Upper lobe of left lung (tissue), 6 donors: ENCODE measurements around the gene FBLIM1. TPM values are rescaled to one million over a fixed set of nuclear protein-coding genes. Genes with fewer than 3 reads are reported as not detected.
"Not testable (repeated sequence)": the region's sequence is repeated elsewhere in the genome, so short reads cannot be mapped to it uniquely, and the experiment has no call there.

Source experiments
- ATAC-seq, 2 donors: fragments of 200-7000 bp; cut with Tn5 transposase; one replicate each; pipeline ENCODE4 v1.9.1; 2022; ENCODE audit warnings: mild to moderate bottlenecking in 2 of 2, moderate library complexity in 2 of 2; ENCODE audit not compliant: low FRiP score in 2 of 2
- DNase-seq, 2 donors: peaks; one replicate each; pipeline ENCODE4 v3.0.0-alpha.2; 2019 to 2020
- H3K27ac ChIP-seq, 4 donors: fragments of 200-600 bp; sonication (generic); one replicate each; pipeline ENCODE4 v1.5.1; 2016 to 2019
- H3K27me3 ChIP-seq, 4 donors: fragments of 200-600 bp; sonication (generic); one replicate each; pipeline ENCODE4 v1.5.1; 2017 to 2019
- H3K36me3 ChIP-seq, 4 donors: fragments of 200-600 bp; sonication (generic); one replicate each; pipeline ENCODE4 v1.5.1; 2016 to 2019
- H3K4me1 ChIP-seq, 4 donors: fragments of 200-600 bp; sonication (generic); one replicate each; pipeline ENCODE4 v1.5.1; 2018 to 2019
- H3K4me3 ChIP-seq, 4 donors: fragments of 200-600 bp; sonication (generic); one replicate each; pipeline ENCODE4 v1.5.1; 2017 to 2019; ENCODE audit warnings: mild to moderate bottlenecking in 2 of 4, moderate library complexity in 1 of 4
- H3K9me3 ChIP-seq, 4 donors: fragments of 200-600 bp; sonication (generic); one replicate each; pipeline ENCODE4 v1.5.1; 2018 to 2019
- EP300 ChIP-seq, 4 donors: sonication (generic); formaldehyde crosslinking; IDR thresholded peaks; one replicate each; pipeline ENCODE4 v1.5.1; 2017; ENCODE audit warnings: antibody characterized with exemption in 4 of 4, control low read depth in 2 of 4
- POLR2A ChIP-seq, 4 donors: fragments of 450-650 bp; IDR thresholded peaks; one replicate each; pipeline ENCODE4 v1.5.1; 2016 to 2017; ENCODE audit warnings: antibody characterized with exemption in 4 of 4, mild to moderate bottlenecking in 2 of 4
- POLR2AphosphoS5 ChIP-seq, 2 donors: sonication (generic); formaldehyde crosslinking; IDR thresholded peaks; one replicate each; pipeline ENCODE4 v1.5.1; 2017; ENCODE audit warnings: antibody characterized with exemption in 2 of 2
- WGBS, 2 donors: methylation state at CpG; one replicate each; pipeline ENCODE4 v1.1.5; 2017 to 2018; 5-methylcytosine and 5-hydroxymethylcytosine counted together
- total RNA-seq, 6 donors: library from RNA; depleted of rRNA in 4 of 6; stranded (reverse); fragments of >200 nt in 4 of 6; gene quantifications; one replicate each; pipeline versions ENCODE4 v1.1.0 to v1.2.1, GENCODE V29; 2016 to 2021
- TF ChIP-seq, protein P1 (sequence below), 6 experiments: fragments of 450-650 bp in 4 of 6; fragments of 200-600 bp in 2 of 6; sonication (generic) in 2 of 6; IDR thresholded peaks; one replicate each; pipeline ENCODE4 v1.5.1; 2016 to 2019; ENCODE audit warnings: antibody characterized with exemption in 6 of 6
- donor health status: DM: no; HTN: no; CAD: no; lungs with moderate emphysema.
- donor health status: DM: no; HTN: yes; CAD: no; lungs with severe emphysema.

FBLIM1 gene
- total RNA-seq, 6 donors from 2014 or later, result 11.2 to 51.3 (median 35.1) TPM

DNA sequence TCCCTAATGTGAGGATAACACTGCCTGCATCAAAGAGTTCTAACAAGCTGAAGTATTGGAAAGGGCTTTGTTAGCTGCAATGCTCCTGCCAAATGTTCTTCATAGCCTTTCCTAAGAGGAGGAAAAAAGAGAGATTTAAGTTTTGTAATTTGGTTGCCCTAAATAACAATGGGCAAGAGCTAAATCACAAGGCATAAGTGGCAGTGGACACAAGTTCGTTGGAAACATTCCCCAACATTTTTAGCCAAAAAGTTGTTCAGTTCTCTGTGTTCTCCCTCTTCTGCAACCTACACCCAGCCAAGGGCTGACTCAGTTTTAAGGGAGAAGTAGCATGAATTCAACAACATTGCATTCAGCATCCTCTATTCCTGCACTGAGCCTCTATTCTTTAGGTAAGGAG is 51.5 kb downstream of the FBLIM1 start:
- WGBS, 2 donors, result 50 to 62% methylated on average over 1 of the region's 1 CpG
- Histone ChIP-seq H3K4me1 (peaks cover 0 to 4% (median 0%) of the 10 kb centered on the region in 4 donors), H3K36me3 (no peaks in the 10 kb centered on the region), H3K4me3 (no peak overlapping the region), H3K27me3 (no peaks in the 10 kb centered on the region), H3K9me3 (no peaks in the 10 kb centered on the region), H3K27ac (peak overlapping the region in 1 of 4 donors; percentile 10)
- DNase-seq, result no peak
- TF ChIP-seq, protein P1, sequence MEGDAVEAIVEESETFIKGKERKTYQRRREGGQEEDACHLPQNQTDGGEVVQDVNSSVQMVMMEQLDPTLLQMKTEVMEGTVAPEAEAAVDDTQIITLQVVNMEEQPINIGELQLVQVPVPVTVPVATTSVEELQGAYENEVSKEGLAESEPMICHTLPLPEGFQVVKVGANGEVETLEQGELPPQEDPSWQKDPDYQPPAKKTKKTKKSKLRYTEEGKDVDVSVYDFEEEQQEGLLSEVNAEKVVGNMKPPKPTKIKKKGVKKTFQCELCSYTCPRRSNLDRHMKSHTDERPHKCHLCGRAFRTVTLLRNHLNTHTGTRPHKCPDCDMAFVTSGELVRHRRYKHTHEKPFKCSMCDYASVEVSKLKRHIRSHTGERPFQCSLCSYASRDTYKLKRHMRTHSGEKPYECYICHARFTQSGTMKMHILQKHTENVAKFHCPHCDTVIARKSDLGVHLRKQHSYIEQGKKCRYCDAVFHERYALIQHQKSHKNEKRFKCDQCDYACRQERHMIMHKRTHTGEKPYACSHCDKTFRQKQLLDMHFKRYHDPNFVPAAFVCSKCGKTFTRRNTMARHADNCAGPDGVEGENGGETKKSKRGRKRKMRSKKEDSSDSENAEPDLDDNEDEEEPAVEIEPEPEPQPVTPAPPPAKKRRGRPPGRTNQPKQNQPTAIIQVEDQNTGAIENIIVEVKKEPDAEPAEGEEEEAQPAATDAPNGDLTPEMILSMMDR (IDR thresholded peaks at IDR 0.05), result no peak
- no peak for TF ChIP-seq POLR2AphosphoS5 (IDR thresholded peaks at IDR 0.05)
- no peak for ATAC-seq

DNA sequence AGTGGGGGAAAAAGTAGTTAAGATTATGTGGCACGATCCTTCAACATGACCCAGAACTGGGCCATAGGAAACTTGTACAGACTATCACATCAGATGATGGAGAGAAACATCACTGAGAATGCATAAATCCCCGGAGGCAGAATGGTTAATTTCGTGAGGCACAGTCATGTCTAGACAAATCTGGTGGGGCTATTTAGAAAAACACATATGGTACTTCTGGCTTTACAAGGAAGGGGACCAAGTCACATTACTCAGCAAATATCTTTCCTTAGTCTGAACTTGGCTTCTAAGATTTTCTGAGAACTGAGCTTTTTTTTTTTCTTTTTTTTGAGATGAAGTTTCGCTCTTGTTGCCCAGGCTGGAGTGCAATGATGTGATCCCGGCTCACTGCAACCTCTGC is 58.1 kb downstream of the FBLIM1 start:
- H3K27me3 ChIP-seq, result no peaks in the 10 kb centered on the region
- WGBS, 2 donors, result 89% methylated on average over 5 of the region's 5 CpGs
- no peak for TF ChIP-seq EP300 (IDR thresholded peaks at IDR 0.05)
- no peak for TF ChIP-seq POLR2A (IDR thresholded peaks at IDR 0.05)
- TF ChIP-seq, protein P1 (IDR thresholded peaks at IDR 0.05), result no peak
- TF ChIP-seq POLR2AphosphoS5 (IDR thresholded peaks at IDR 0.05), result no peak
- no peaks in the 10 kb centered on the region for H3K36me3 ChIP-seq
- no peaks in the 10 kb centered on the region for H3K9me3 ChIP-seq
- no peak for ATAC-seq
- no peak overlapping the region for H3K27ac ChIP-seq
- H3K4me1 ChIP-seq, result peaks cover 0 to 3% (median 0%) of the 10 kb centered on the region in 4 donors
- no peak for DNase-seq
- H3K4me3 ChIP-seq, result no peak overlapping the region

DNA sequence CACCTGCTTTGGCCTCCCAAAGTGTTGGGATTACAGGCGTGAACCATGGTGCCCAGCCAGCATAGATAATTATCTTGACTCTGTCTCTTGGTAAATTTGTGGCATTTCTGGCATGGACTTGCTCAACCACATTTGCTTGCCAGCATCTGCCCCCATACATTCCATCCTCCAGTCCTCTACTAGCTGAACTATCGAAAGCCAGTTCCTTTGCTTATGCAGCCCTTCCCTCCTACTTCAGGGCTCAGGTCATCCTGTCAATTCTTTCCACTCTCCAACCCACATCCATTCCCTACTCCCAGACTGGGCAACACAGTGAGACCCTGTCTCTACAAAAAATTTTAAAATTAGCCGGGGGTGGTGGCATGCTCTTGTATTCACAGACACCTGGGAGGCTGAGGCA is 61.9 kb downstream of the FBLIM1 start:
- no peaks in the 10 kb centered on the region for H3K36me3 ChIP-seq
- H3K4me3 ChIP-seq, result no peak overlapping the region
- H3K27me3 ChIP-seq, result no peaks in the 10 kb centered on the region
- TF ChIP-seq, protein P1 (IDR thresholded peaks at IDR 0.05), result no peak
- TF ChIP-seq POLR2A (IDR thresholded peaks at IDR 0.05) (no peak), POLR2AphosphoS5 (IDR thresholded peaks at IDR 0.05) (no peak), EP300 (IDR thresholded peaks at IDR 0.05) (no peak)
- H3K27ac ChIP-seq, result no peak overlapping the region
- H3K9me3 ChIP-seq, result no peaks in the 10 kb centered on the region
- peaks cover 0 to 3% (median 0%) of the 10 kb centered on the region in 4 donors for H3K4me1 ChIP-seq
- DNase-seq (no peak), ATAC-seq (no peak)
- 81 to 91% methylated on average over 3 of the region's 3 CpGs for WGBS, 2 donors

DNA sequence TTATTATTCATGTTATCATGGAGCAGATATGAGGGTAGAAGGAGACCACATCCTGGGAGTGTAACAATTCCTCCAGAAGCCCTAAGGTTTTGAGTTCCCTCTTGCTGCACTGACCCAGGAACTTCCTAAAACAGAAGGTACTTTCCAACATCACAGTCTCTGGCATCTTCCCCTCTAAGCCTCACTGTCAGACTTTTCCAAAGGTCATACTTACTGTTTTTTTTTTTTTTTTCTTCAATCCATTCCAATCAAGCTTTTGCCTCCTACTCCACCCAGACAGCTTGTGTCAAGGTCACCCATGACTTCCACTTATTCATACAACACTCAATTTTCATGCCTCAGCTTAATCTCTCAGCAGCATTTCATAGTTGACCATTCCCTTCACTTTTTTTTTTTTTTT is 67.2 kb downstream of the FBLIM1 start:
- TF ChIP-seq POLR2AphosphoS5 (IDR thresholded peaks at IDR 0.05), result no peak
- no peak for TF ChIP-seq POLR2A (IDR thresholded peaks at IDR 0.05)
- TF ChIP-seq EP300 (IDR thresholded peaks at IDR 0.05), result no peak
- H3K36me3 ChIP-seq, result no peaks in the 10 kb centered on the region
- no peak overlapping the region for H3K27ac ChIP-seq
- no peak overlapping the region for H3K4me3 ChIP-seq
- ATAC-seq, result peak in 1 of 2 donors; percentile 47
- H3K27me3 ChIP-seq, result no peaks in the 10 kb centered on the region
- DNase-seq, result no peak
- H3K9me3 ChIP-seq, result no peaks in the 10 kb centered on the region
- H3K4me1 ChIP-seq, result peaks cover 0 to 7% (median 3%) of the 10 kb centered on the region in 4 donors

GRCh38 chr1:15826810-15827507 is 68.4 kb downstream of the FBLIM1 start:
- no peaks in the 10 kb centered on the region for H3K9me3 ChIP-seq
- DNase-seq (no peak), ATAC-seq (no peak)
- peaks cover 0 to 8% (median 4%) of the 10 kb centered on the region in 4 donors for H3K4me1 ChIP-seq
- no peak for TF ChIP-seq POLR2AphosphoS5 (IDR thresholded peaks at IDR 0.05)
- no peak for TF ChIP-seq POLR2A (IDR thresholded peaks at IDR 0.05)
- TF ChIP-seq EP300 (IDR thresholded peaks at IDR 0.05), result no peak
- TF ChIP-seq, protein P1 (IDR thresholded peaks at IDR 0.05), result no peak
- H3K27me3 ChIP-seq, result no peaks in the 10 kb centered on the region
- no peaks in the 10 kb centered on the region for H3K36me3 ChIP-seq
- H3K4me3 ChIP-seq, result no peak overlapping the region
- 80 to 83% methylated on average over 6 of the region's 6 CpGs for WGBS, 2 donors
- H3K27ac ChIP-seq, result no peak overlapping the region

DNA sequence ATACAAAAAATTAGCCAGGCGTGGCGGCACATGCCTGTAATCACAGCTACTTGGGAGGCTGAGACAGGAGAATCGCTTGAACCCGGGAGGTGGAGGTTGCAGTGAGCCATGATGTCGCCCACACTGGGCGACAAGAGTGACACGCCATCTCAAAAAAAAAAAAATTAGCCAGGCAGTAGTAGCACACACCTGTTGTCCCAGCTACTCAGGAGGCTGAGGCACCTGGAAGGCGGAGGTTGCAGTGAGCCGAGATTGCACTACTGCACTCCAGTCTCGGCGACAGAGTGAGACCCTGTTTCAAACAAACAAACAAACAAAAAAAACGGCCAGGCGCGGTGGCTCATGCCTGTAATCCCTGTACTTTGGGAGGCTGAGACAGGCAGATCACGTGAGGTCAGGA is 69.0 kb downstream of the FBLIM1 start:
- not testable (repeated sequence) for H3K27ac ChIP-seq, ATAC-seq, H3K4me3 ChIP-seq, DNase-seq, H3K36me3 ChIP-seq, H3K9me3 ChIP-seq, H3K27me3 ChIP-seq
- WGBS, 2 donors, result 86 to 97% methylated on average over 13 to 15 of the region's 15 CpGs
- peaks cover 4 to 10% (median 9%) of the 10 kb centered on the region in 4 donors for H3K4me1 ChIP-seq

GRCh38 chr1:15828931-15829330 is 70.3 kb downstream of the FBLIM1 start:
- not testable (repeated sequence) for H3K4me3 ChIP-seq, H3K9me3 ChIP-seq, H3K27me3 ChIP-seq, H3K36me3 ChIP-seq, ATAC-seq, DNase-seq
- H3K27ac ChIP-seq, result peak overlapping the region in 1 of 4 donors; percentile 73
- WGBS, 2 donors, result 86 to 90% methylated on average over 14 of the region's 14 CpGs
- peaks cover 10 to 17% (median 15%) of the 10 kb centered on the region in 4 donors for H3K4me1 ChIP-seq
